Limb (tissue), 2 donors: Measurements from ENCODE around the gene RTN4IP1.
"Not testable (repeated sequence)": the region's sequence is repeated elsewhere in the genome, so short reads cannot be mapped to it uniquely, and the experiment has no call there.

Experiments
- DNase-seq, 2 donors: peaks; one replicate each; pipeline ENCODE4 v3.0.0-alpha.2; 2016; ENCODE audit errors: extremely low spot score in 2 of 2

Gene RTN4IP1

DNA sequence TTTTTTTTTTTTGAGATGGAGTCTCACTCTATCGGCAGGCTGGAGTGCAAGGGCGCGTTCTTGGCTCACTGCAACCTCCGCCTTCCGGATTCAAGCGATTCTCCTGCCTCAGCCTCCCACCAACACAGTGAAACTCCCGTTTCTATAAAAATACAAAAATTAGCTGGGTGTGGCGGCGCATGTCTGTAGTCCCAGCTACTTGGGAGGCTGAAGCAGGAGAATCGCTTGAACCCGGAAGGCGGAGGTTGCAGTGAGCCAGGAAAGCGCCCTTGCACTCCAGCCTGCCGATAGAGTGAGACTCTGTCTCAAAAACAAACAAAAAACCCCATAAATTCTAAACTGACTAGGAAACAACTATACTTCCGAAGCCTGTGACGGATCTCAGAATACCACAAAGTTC is 1.5 kb downstream of the RTN4IP1 start:
- not testable (repeated sequence) for DNase-seq

DNA sequence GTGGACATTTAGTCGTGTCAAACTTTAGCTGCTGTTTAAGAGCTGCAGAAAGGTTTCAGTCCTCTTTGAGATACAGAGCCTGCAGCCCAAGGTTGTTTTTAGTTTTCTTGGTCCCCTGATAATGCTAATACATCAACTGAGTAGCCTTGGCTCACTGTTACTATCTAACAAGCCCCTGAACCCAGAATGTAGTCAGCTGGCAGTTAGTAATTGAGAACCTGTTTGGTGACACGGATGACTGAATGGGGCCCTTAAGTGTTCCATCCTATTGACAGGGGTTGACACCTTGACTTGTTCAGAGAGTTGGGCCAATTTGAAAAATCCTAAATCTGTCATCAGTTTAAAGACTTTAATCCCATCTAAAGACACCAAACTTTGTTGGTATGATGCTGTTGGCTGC is 2.8 kb downstream of the RTN4IP1 start:
- no peak for DNase-seq

DNA sequence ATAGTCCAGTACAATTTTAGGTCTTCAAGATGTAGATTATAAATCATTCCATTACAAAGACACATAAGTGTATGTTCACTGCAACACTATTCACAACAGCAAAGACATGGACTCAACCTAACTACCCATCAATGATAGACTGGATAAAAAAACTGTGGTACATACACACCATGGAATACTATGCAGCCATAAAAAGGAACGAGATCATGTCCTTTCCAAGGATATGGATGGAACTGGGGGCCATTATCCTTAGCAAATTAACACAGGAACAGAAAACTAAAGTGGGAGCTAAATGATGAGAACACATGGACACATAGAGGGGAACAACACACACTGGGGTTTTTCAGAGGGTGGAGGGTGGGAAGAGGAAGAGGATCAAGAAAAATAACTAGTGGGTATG is 6.3 kb downstream of the RTN4IP1 start:
- no peak for DNase-seq

GRCh38 chr6:106622412-106622811 is 6.9 kb downstream of the RTN4IP1 start:
- DNase-seq, result no peak

- no peak for DNase-seq
Measured at GRCh38 chr6:106620931-106621672, 8.2 kb downstream of the RTN4IP1 start.

DNA sequence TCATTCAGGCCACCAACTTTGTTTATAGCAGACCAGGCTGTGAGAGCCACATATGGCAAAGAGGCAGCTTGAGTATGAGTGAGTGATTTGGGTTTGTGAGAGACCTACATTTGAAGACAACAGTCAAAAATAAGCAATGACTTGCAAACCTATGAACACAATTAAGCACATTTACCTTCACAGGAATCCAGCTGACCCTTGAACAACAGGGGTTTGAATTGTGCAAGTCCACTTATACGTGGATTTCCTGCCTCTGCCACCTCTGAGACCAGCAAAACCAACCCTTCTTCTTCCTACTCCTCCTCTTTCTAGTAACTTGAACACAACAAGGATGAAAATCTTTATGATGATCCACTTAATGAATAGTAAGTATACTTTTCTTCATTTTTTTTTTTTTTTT is 10.1 kb downstream of the RTN4IP1 start:
- no peak for DNase-seq

- no peak for DNase-seq
Measured at GRCh38 chr6:106618324-106618723, 11.0 kb downstream of the RTN4IP1 start.

DNA sequence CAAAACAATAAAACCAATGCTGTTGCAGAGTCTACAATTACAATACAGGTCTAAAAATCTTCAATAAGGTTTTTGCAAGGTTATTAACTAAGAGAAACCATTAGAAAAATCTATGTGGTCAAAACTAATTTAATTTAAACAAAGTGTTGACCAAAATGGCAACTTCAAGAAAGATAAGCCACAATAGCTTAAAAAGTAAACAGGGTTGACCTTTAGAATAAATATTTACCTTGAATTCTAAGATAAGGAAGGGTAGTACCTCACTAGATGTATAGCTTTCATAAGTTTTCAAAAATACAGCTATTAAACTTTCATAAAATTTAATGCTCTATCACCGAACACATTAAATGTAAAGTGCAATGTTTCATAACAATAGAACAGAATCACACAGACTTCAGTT is 11.4 kb downstream of the RTN4IP1 start:
- no peak for DNase-seq

DNA sequence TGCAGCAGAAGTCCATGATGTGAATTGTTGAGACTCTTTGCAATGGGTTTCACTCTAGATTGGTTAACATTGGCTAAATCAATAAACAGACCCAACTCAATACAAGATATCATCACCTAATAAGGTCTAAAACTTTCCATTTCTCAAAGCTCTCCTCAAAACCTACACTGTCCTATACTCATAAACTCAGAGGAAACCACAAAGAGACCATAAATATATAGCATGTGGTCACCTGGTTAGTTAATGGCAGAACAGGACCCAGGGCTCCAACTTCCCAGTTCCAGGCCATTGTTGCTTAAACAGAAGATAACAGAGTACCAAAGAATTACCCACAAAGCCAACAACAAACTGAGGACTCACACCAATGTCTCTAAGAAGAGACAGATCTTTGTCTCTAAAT is 12.0 kb downstream of the RTN4IP1 start:
- no peak for DNase-seq

DNA sequence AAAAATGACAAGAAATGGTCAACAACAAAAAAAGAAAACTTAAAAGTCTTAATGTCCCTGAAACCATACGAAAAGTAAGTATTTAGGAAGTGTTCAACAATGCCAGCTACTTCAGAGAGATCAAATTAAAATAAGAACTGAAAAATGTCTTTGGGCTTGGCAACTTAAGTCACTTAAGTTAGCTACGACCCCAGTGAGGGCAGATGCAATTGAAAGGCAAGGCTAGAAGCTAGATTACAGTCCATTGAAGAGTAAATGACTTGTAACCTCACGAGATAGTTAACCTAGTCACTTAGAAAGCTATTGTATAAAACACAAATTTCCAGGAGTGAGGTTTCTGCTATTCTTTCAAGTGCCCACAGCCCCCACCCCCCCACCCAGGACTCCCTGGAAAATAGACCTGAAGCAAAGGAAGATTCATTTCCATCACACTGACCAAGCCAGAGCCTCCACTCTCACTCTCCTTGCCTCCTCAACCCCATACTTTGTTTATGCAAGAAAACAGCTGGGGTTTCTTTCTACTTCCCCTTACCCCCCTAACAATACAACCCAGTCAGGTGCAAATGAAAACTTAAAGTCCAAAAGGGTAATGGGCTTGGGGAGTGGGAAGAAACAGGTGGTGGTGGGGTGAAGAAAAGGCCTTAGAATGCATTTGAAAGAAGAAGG is 14.6 kb downstream of the RTN4IP1 start:
- no peak for DNase-seq

DNA sequence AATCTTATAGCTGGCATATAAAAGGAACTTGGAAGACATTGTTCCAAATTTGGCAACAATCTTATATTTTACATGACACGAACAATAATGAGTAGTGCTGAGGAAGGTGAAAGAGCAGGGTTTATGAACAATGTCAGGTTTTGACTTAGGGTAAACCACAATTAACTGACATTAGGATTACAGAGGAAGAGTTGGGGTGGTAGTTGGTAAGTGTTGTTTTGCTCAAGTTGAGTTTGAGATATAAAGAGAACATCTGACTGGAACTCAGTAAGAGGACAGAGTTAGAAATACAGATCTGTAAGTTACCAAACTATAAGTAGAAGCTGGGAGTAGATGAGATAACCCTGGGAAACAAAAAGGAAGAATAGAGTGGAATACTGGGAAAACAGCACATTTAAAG is 15.1 kb downstream of the RTN4IP1 start:
- DNase-seq, result no peak

- DNase-seq, result no peak
Measured at GRCh38 chr6:106613590-106613989, 15.7 kb downstream of the RTN4IP1 start.

DNA sequence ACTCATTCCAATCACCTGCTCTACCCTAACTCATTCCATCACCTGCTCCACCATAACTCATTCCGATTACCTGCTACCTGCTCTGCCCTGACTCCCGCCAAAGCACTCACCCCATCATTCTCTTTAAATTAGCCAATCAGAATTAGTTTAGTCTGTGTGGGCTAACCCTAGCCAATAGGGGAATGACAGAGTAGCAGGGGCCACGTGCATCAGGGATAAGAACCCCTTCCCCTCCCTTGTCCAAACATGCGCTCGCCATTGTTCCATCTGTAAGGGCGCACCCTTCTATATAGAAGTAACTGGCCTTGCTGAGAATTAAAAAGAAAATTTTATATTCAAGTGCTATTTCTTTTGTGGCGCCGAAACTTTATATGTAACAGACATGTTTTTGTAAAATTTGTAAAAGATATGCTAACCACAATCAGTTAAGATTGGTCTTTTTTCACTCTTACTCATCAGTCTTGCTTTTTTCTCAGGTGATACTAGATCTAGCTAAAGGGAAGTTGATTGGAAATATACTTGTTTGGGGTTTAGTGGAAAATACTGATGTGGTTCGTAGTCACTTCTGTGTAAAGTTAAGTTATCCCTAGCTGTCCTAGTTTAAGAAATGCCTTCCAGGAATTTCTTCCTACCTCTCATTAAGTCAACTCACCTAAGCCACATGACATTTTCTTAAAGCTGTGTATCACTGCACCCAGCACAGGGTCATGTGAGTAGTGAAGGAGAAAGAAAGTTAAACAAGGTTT is 16.5 kb downstream of the RTN4IP1 start:
- DNase-seq, result no peak

GRCh38 chr6:106611030-106611429 is 18.3 kb downstream of the RTN4IP1 start:
- DNase-seq, result no peak

GRCh38 chr6:106609699-106610098 is 19.6 kb downstream of the RTN4IP1 start:
- peak in 1 of 2 donors; percentile 32 for DNase-seq

- DNase-seq, result no peak
Measured at GRCh38 chr6:106608080-106608668, 21.1 kb downstream of the RTN4IP1 start.

GRCh38 chr6:106600329-106600728 is 29.0 kb downstream of the RTN4IP1 start:
- DNase-seq, result no peak

DNA sequence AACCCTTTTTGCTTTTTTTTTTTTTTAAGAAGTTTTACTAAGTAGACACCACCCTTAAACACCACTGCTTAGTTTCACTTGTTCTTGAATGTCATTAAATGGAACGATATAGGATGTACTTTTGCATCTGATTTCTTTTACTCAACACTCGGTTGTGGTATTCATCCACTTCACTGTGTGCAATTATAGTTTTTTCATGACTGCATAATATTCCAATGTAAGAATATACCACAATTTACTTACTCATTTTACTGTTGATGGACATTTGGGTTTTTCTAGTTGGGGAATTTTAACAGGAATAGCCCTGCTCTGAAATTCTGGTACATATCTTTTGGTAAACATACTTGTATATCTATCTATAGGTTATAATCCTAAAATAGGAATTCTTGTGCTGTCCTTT is 29.9 kb downstream of the RTN4IP1 start:
- DNase-seq, result no peak

- no peak for DNase-seq
Measured at GRCh38 chr6:106591111-106591825, 38.0 kb downstream of the RTN4IP1 start.

- not testable (repeated sequence) for DNase-seq
Measured at GRCh38 chr6:106588937-106589336, 40.4 kb downstream of the RTN4IP1 start.

DNA sequence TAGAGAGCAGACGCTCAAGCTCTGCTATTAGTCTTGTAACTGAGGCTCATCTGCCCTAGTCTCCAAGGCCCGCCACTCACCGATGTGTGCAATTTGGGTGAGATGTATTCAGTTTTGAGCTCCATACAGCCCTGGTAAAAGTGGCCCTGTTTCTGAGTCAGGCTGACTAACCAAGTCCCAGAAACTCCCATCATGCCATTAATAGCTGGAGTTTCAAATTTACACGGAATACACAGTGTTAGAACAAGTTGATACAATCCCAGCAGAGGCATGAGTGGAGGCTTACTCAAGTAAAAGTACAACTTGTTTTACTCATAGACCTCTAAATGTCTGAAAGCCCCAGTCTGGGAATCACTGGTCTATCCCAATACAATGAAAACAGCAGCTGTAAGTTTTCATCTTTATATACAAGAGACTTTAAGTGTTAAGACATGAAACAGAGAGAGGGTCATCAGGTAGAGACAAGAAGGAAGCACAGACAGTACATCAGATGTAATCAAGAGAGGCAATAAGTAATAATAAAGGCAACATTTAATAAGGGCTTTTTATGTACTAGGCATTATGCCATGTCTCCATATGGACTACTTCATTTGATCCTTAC is 42.4 kb downstream of the RTN4IP1 start:
- no peak for DNase-seq
